Hematopoietic multipotent progenitor cell treated with erythropoietin and hydrocortisone succinate and interleukin-3 and kit ligand, for 8 days (in vitro differentiated cells): ENCODE results near the gene CAGE1.

ENCODE experiments used
- DNase-seq: peaks from one replicate; pipeline ENCODE4 v3.0.0-alpha.2; 2015

Gene CAGE1

GRCh38 chr6:7389451-7390225, at the start of gene CAGE1, which contains the start of gene RIOK1:
Gene CAGE1 (minus strand): TSS chr6:7389742. CDS start chr6:7387173, 2,569 bp downstream.
Gene RIOK1 (plus strand): TSS chr6:7389808. CDS start chr6:7390003, 195 bp downstream.
- DNase-seq, result peak; percentile 98

GRCh38 chr6:7439228-7439627, 49.7 kb upstream of the CAGE1 start:
- no peak for DNase-seq

GRCh38 chr6:7438011-7438410, 48.5 kb upstream of the CAGE1 start:
- DNase-seq, result no peak

GRCh38 chr6:7434672-7435071, 45.1 kb upstream of the CAGE1 start:
- no peak for DNase-seq

- DNase-seq, result no peak
Observed at GRCh38 chr6:7433121-7433617, 43.6 kb upstream of the CAGE1 start.

- DNase-seq, result no peak
Observed at GRCh38 chr6:7432391-7433120, 43.0 kb upstream of the CAGE1 start.

- no peak for DNase-seq
Observed at GRCh38 chr6:7431674-7432390, 42.3 kb upstream of the CAGE1 start.

- no peak for DNase-seq
Observed at GRCh38 chr6:7431313-7431673, 41.8 kb upstream of the CAGE1 start.

GRCh38 chr6:7426447-7427169, 37.1 kb upstream of the CAGE1 start:
- no peak for DNase-seq

- no peak for DNase-seq
Observed at GRCh38 chr6:7425808-7426190, 36.3 kb upstream of the CAGE1 start.

- peak; percentile 57 for DNase-seq
Observed at GRCh38 chr6:7424967-7425807, 35.6 kb upstream of the CAGE1 start.

- no peak for DNase-seq
Observed at GRCh38 chr6:7424058-7424457, 34.5 kb upstream of the CAGE1 start.

GRCh38 chr6:7421066-7421465, 31.5 kb upstream of the CAGE1 start:
- no peak for DNase-seq

GRCh38 chr6:7419065-7419464, 29.5 kb upstream of the CAGE1 start:
- no peak for DNase-seq

- DNase-seq, result no peak
Observed at GRCh38 chr6:7418238-7418905, 28.8 kb upstream of the CAGE1 start.

- no peak for DNase-seq
Observed at GRCh38 chr6:7417684-7418083, 28.1 kb upstream of the CAGE1 start.

- DNase-seq, result no peak
Observed at GRCh38 chr6:7414811-7415210, 25.3 kb upstream of the CAGE1 start.

GRCh38 chr6:7413151-7413823, 23.7 kb upstream of the CAGE1 start:
- DNase-seq, result no peak

- DNase-seq, result no peak
Observed at GRCh38 chr6:7411328-7411727, 21.8 kb upstream of the CAGE1 start.

- no peak for DNase-seq
Observed at GRCh38 chr6:7410851-7411250, 21.3 kb upstream of the CAGE1 start.

GRCh38 chr6:7409740-7410139, 20.2 kb upstream of the CAGE1 start:
- DNase-seq, result no peak
